HG03097 (cell line): ENCODE data around the gene LDLRAD4.
"Not testable (repeated sequence)": the region's sequence is repeated elsewhere in the genome, so short reads cannot be mapped to it uniquely, and the experiment has no call there.

Source experiments
- ATAC-seq: cut with Tn5 transposase; IDR thresholded peaks from one replicate; pipeline ENCODE4 v1.9.1; 2021; ENCODE audit not compliant: unreplicated experiment, low FRiP score

LDLRAD4 gene

DNA sequence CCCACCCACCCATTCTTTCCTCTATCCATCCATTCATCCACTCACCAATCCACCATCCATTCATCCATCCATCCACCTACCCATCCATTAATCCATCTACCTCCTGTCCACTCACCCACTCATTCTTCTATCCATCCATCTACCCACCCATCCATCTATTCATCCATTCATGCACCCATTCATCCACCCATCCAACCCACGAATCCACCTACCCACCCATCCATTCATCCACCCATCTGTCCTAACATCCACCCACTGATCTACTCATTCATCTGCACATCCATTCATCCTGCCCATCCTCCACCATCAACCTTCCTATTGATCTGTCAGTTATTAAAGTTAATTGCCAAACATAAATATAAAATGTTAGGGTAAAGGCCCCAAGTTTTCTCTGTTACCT lies 25.6 kb downstream of the LDLRAD4 start:
- no peak for ATAC-seq

DNA sequence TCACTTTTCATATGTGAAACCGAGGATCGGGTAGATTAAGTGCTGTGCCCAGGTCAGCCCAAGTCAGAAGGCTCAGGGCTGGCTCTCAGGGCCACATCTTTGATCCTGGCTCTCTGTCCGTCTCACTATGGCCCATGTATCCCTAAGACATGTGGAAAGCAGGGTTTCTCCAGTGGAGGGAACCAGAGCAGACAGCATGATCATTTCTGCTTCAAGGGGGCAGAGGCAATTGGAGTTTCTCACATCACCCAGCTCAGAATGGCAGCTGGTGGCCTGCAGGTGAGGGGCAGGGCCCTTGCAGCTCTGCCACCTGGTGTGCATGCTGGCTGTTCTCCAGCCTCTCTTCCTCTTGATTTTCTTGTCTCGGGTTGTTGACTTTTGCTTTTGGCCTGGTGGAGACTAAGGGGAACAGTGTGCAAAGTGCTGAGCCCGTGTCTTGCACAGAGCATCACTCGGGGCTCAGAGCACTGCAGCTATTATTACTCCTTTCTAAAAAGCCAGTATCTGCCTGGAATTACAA lies 27.0 kb downstream of the LDLRAD4 start:
- no peak for ATAC-seq

DNA sequence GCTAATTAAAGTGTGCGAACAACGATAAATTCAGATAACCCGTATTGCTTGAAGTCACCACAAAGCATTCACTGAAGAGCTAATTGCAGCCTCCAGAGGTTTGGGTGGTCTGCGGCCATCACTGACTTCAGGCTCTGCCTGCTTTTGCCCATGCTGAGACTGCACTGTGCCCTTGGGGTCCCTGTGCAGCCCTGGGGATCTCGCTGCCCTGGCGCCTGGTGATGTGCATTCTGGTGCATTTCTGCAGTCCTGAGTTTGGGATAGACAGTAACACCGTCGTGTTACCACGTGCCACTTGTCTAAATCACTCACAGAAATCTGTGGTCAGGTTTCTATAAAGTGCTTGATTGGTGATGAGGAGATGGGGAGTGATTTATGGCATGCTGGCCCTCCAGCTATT lies 27.6 kb downstream of the LDLRAD4 start:
- ATAC-seq, result no peak

DNA sequence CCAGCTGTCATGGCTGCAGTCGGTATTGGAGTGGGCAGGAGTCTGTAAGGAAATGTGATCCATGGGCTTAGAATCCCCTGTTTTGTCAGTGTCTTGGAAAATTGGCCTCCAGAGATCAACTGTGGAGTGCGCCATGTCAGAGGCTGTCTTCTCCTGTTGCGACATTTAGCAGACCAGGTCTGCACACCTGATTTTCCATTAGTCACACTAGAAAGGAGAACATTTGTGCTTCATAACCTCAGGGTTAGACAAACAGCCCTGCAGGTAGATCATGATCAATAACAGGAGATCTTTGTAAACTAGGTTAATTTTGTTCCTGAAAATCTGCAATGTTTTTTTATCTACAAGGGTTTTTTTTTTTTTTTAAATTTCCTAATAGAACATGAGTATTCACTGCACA lies 28.0 kb downstream of the LDLRAD4 start:
- no peak for ATAC-seq

DNA sequence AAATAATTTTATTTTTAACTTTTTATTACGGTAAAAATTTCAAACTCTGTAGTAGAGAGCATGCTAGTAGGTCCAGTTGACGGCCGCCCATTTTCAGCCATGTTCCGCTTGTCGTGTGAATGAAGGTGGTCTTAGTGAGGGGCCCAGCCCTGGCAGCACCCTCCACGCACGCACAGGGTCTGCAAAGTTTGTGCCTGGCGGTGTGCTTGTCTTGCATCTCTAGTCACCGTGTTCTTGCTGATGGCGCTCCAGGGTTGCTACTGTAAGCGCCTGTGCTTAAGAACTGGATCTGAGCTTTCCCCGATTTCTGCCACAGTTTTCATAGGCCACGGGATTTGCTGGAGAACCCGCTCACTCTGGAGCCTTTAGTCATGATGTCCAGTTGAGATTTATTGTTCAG lies 28.9 kb downstream of the LDLRAD4 start:
- ATAC-seq, result no peak

DNA sequence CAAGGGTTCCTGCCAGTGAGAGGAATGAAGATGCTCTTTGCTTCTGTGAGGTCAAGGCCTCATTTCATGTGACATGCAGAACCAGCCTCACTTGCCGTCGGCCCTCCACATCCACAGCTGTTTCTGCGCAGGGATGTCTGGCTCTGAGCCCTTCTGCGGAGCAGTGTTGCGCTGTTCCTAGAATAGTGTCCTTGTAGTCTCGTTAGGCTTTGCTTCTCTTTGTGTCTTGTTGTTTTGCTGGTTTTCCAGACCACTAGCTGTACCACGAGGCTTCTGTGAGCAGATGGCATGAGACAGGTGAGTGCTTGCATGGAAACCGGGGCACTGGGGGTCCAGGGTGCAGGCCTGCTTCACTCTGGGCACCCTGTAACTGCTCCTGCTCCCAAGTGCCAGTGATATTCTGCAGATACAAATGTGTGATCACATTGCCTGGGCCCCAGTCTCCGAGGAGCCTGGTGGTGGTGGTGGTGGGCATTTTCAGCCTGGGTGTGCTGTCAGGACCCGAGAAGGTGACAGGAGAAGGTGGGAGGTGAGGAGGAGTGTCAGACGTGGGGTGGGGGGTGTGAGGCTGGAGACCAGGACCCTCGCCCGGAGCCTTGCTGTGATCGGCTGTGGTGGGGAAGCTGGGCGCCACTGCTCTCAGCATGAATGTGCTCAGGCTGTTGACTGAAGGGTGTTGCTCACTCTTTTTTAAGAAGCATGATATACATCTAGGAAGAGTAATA lies 34.3 kb downstream of the LDLRAD4 start:
- no peak for ATAC-seq

DNA sequence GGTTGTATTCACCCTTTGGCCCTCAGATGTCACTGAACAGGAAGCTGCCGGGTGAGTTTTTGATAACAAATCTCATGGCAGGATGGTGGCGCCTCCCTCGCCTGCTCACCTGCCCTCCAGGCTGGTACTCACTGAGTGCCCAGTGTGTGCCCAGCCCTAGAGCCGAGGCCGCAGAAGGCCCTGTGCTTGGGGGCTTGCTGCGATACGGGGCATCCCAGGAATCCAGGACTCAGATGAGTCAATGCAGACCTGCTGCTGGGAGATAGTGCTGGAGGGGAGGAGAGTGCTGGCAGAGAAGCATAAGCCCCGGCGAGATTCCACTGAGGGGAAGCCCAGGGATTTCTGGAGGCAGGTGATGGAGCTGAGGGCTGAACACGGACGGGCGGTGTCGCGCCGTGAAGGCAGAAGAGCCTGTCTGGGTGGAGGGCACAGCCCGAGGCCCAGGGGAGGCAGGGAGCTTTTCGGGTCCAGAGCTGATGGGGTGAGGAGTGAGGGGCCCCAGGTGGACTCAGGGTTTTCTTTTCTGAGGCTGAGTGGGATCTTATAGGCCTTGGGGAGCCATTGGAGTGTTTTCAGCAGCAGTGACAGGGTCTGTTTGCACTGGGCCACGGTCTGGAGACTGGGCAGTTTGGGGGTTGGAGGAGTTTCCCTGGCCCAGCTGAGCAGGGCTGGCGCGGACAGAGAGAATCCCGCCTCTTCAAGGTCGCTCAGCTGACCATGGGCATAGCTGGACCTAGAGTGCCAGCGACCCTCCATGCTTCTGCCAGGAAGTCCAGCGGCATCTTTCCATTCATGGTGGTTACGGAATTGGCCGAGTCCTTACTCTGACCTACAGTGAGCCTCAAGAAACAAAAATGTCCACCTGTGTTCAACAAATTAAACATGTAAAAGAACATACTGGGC lies 35.5 kb downstream of the LDLRAD4 start:
- no peak for ATAC-seq

DNA sequence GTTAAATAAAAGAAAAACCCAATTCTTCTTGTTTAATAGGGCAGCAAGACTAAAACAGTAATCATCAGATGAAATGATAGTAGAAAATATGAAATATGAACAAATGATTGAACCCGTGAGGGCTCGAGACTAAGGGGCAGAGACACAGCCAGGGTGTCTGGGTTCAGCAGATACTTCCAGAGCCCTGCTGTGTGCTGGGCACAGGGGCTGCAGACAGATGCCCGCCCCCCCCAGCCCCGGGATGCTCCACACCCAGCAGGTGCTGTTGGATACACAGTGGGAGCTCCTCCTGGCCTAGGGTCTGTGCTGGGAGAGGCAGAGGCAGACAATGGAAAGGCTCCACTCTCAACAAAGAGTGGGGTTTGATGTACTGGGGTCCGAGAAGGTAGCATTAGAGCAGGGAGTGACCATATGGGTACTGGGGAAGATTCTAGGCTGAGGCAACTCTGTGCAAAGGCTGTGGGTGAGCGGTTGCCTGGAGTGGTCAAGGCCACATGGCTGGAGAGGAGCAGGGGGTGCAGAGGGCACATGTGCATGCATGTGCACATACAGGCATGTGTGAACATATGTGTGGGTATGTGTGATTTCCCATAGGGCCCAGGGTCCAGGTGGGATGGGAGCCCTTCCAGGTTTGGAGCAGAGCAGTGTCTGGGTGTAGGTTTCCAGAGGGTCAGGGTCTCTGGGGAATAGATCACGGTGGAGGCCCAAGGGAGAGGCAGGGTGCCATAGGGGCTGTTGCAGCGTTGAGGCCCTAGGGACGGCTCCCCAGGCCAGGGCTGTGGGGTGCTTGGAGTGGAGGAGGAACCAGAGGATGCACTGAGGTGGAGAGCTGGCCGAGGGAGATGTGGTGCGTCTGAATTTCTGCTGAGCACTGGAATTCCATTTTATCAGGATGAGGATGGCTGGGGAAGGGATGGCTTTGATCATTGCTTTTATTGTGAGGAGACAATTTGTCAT lies 36.7 kb downstream of the LDLRAD4 start:
- ATAC-seq, result no peak

DNA sequence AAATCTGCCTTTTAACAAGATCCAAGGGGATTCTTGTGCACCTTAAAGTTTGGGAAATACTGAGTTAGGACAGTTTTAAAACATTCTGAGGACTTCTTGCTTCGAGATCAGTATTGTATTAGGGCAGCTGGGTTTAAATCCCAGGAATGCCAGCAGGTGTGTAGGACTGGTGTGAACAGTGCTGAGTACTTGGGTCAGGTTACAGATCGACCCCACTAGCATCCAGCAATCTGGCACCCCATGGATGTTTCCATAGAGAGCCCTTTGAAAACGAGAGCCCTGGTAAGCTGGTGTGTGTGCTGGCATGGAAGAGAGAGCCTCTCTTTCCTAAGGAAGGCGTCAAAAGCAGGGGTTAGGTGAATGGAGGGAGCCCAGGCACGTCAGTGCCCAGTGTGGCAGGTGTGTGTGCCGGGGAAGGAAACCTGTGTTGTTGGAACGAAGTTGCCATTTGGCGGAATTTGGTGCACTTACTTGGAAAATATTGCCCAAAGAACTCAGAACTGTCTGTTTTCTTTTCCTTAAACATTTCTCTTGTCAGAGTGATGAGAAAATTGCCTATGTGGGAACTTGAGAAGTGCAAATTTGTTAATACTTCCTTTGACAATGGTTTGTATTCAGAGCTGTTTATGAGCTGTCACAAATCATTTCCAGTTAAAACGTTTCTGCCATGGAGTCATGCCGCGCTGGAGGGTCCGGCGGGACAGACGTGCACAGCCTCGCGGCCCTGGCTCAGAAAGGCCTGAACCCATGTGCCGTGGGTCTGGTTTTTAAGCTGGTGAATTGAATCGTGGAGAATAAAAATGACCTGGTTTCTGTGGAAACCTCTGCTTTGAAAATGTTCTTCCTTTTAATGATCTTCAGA lies 38.1 kb downstream of the LDLRAD4 start:
- ATAC-seq, result no peak

DNA sequence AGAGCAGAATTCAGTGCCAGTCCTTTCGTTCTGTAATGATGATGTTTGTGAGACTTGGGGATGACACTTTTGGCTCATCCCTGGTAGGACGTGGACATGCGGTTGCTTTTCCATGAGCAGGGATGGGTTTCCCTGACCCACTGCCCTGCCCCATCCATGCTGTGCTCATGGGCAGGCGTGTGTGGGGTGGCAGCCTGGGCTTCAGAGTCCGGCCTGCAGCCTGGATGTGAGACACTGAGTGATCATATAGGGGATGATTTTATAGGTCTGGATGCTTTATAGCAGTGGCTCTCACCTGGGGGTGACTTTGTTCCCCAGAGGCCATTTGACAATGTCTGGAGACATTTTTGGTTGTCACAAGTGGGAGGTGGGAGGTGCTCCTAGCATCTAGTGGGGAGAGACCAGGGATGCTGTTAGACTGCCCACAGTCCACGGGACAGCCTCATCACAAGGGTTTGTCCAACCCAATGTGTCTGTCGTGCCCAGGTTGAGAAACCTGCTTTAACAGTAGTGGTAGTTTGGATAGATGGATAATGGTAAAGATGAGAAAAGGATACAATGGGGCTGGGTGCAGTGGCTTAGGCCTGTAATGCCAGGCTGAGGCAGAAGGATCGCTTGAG lies 38.9 kb downstream of the LDLRAD4 start:
- ATAC-seq, result no peak

DNA sequence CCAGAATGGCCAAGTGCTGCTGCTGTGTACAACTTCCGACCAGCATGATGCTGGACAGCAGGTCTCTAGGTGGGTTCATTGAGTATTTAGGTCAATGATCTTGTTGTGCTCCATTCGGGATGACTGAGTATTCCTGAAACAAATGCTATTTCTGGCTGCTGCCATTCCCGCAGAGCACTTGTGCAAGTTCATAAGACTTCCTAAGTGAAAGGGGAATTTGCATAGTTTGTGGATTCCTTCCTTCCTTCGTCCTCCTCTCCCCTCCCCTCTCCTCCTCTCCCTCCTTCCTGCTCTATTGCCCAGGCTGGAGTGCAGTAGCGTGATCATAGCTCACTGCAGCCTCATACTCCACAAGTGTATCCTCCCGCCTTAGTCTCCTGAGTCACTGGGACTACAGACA lies 40.4 kb downstream of the LDLRAD4 start:
- no peak for ATAC-seq

DNA sequence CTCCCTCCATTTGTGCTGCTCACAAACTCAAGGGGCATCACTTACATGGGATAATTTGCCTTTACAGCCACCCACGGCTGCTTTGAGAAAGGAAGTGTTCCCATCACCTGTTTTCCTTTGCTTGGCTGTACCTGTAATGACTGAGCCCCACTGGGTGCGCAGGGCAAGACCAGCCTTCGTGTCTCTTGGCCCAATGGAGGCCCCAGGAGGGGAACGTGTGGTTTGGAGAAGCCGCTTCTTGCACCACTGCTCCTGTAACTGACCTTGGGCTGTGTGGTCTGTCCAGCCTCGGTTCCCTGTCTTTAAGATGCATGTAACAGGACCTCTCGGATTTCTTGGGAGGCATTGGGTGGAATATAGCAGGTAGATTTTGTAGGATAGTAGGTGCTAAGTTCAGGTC lies 41.1 kb downstream of the LDLRAD4 start:
- no peak for ATAC-seq

DNA sequence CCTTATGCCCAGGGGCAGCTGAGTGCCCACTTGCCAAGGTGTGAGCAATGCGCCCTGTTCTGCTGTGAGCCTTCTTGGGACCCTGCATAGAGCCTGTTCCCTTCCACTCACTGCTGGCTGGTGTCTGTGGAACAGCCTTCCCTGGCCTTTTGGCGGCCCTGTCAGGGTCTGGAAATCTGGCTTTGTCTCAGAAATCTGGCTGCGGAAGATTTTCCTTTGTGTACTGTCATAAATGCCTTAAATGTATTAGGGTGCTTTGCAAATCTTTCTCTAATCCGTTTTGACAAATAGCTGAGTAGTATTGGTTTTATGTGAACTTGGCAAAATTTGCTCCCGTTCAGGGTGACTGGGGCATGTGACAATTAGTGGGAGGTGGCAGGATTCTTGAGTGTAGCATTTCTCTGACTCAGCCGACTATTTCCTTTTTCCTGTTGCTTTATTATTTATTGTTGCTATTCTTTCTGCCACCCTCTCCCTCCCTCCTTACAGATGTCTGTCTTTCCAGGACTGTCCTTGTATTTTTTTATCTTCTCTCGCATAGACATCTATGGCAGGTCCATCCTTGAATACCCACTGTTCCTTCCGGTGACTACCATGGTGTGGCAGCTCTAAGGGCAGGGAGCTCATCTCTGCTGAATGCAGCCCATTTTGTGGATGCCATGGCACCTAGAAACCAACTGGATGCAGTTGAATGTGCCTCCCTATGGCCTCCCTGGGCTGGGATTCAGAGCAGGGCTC lies 41.8 kb downstream of the LDLRAD4 start:
- ATAC-seq, result no peak

DNA sequence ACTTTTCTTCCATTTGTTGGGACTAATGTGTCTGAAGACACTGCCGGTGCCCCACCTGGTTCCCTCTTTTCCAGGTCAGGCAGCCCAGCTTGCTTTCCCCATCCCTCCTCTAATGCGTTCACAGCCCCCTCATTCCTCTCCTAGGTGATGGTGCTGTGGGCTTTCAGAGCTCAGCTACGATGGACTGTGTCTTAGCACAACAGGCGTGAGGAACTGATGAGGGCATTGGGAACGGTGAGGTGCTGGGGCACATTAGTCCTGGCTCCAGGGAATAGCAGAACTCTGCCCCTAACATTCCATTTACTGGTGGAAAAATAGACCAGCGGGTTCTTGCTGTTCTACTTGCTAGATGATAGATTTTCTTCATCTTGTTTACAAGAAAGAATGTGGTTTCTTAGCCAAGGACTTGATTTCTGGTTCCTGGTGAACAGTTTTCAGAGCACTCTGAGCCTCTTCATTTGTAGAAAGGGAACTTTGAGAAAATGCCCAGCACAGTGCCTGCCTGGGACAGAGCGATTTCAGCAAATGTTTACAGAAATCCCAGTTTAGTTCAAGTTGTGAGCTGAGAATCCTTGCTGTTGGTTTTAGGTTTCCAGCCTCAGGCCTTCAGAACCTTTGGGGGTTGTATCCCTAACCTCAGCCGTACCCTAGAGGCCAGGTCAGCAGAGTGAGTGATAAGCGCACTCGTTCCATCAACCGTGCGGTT lies 42.5 kb downstream of the LDLRAD4 start:
- no peak for ATAC-seq

DNA sequence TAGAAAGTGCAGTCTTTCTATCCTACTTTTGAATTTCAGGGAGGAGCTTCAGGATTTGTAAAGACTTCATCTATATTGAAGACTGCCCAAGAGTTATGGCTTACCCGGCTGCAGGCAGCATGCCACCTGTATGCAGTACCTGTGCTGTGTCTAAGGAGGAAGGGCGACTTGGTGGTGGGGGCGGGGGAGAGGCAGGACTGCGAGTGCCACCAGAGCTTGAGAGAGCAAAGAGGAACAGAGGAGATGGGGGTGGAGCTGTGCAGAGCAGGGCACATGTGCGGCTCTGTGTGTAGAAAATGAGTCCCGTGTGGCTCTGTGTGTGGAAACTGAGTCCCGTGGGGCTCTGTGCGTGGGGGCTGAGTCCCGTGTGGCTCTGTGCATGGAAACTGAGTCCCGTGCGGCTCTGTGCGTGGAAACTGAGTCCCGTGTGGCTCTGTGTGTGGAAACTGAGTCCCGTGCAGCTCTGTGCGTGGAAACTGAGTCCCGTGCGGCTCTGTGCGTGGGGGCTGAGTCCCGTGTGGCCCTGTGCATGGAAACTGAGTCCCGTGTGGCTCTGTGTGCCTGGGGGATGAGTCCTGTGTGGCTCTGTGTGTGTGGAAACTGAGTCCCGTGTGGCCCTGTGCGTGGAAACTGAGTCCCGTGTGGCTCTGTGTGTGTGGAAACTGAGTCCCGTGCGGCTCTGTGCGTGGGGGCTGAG lies 43.2 kb downstream of the LDLRAD4 start:
- no peak for ATAC-seq

DNA sequence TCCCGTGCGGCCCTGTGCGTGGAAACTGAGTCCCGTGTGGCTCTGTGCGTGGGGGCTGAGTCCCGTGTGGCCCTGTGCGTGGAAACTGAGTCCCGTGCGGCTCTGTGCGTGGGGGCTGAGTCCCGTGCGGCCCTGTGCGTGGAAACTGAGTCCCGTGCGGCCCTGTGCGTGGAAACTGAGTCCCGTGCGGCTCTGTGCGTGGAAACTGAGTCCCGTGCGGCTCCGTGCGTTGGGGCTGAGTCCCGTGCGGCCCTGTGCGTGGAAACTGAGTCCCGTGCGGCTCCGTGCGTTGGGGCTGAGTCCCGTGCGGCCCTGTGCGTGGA lies 43.8 kb downstream of the LDLRAD4 start:
- not testable (repeated sequence) for ATAC-seq

DNA sequence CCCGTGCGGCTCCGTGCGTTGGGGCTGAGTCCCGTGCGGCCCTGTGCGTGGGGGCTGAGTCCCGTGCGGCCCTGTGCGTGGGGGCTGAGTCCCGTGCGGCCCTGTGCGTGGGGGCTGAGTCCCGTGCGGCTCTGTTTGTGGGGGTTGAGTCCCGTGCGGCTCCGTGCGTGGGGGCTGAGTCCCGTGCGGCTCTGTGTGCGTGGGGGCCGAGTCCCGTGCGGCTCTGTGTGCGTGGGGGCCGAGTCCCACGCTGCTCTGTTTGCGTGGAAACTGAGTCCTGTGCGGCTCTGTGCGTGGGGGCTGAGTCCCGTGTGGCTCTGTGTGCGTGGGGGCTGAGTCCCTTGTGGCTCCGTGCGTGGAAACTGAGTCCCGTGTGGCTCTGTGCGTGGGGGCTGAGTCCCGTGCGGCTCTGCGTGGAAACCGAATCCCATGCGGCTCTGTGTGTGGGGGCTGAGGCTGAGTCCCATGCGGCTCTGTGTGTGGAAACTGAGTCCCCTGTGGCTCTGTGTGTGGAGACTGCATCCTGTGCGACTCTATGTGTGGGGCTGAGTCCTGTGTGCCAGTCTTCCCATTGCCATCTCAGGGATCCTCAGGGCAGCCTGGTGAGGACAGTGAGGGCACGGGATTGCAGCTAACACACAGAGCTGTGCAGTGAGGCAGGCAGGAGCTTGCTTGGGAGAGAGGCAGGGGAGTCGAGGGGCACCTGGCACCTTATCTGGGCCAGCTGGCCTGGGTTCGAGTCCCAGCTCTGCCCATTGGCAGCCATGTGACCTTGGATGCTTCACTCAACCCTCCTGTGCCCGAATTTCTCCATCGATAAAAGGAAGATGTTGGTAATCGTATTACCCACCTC lies 44.5 kb downstream of the LDLRAD4 start:
- ATAC-seq, result no peak
